ENCODE results near the gene GTF2H2. TPM values are rescaled to one million over a fixed set of nuclear protein-coding genes. Genes with fewer than 3 reads are reported as not detected.
"Not testable (repeated sequence)": the region's sequence is repeated elsewhere in the genome, so short reads cannot be mapped to it uniquely, and the experiment has no call there.

Gene GTF2H2
- total RNA-seq, 4 donors from 2014 or later = 26.9 to 76.6 (median 33.0) TPM

- H3K27me3 ChIP-seq; H3K4me1 ChIP-seq; H3K36me3 ChIP-seq; H3K27ac ChIP-seq; DNase-seq; intact Hi-C loops (cut with DNase I; ENCODE audit: low total_unique reads); H3K4me3 ChIP-seq; in situ Hi-C loops (cut with MboI; ENCODE audit: low pct_ligation_motif_present in 1 of 4, low pct_unique_long_range_greater_than_20kb in 1 of 4, low sequenced_read_pairs in 3 of 4); H3K9me3 ChIP-seq: not testable (repeated sequence)
- no CpG with 5 or more reads among the region's 2 CpGs for WGBS, 2 donors (ENCODE audit: low coverage in 1 of 2)
Measured at GRCh38 chr5:71082340-71082739, 14.9 kb upstream of the GTF2H2 start.

GRCh38 chr5:71061322-71061721, 6.2 kb downstream of the GTF2H2 start:
- H3K4me1 ChIP-seq; H3K4me3 ChIP-seq; in situ Hi-C loops (cut with MboI; ENCODE audit: low pct_ligation_motif_present in 1 of 4, low pct_unique_long_range_greater_than_20kb in 1 of 4, low sequenced_read_pairs in 3 of 4); H3K27ac ChIP-seq; H3K27me3 ChIP-seq; H3K9me3 ChIP-seq; intact Hi-C loops (cut with DNase I; ENCODE audit: low total_unique reads); H3K36me3 ChIP-seq; DNase-seq: not testable (repeated sequence)
- WGBS, 2 donors (ENCODE audit: low coverage in 1 of 2) = no CpG with 5 or more reads among the region's 1 CpG

GRCh38 chr5:71059426-71059825, 8.1 kb downstream of the GTF2H2 start:
- in situ Hi-C loops (cut with MboI; ENCODE audit: low pct_ligation_motif_present in 1 of 4, low pct_unique_long_range_greater_than_20kb in 1 of 4, low sequenced_read_pairs in 3 of 4); H3K27me3 ChIP-seq; intact Hi-C loops (cut with DNase I; ENCODE audit: low total_unique reads); H3K36me3 ChIP-seq; H3K4me1 ChIP-seq; H3K4me3 ChIP-seq; H3K9me3 ChIP-seq; DNase-seq; H3K27ac ChIP-seq: not testable (repeated sequence)
- no CpG with 5 or more reads among the region's 3 CpGs for WGBS, 2 donors (ENCODE audit: low coverage in 1 of 2)

- intact Hi-C loops (cut with DNase I; ENCODE audit: low total_unique reads); H3K27me3 ChIP-seq; H3K4me3 ChIP-seq; DNase-seq; H3K9me3 ChIP-seq; H3K27ac ChIP-seq; in situ Hi-C loops (cut with MboI; ENCODE audit: low pct_ligation_motif_present in 1 of 4, low pct_unique_long_range_greater_than_20kb in 1 of 4, low sequenced_read_pairs in 3 of 4); H3K4me1 ChIP-seq; H3K36me3 ChIP-seq: not testable (repeated sequence)
- WGBS, 2 donors (ENCODE audit: low coverage in 1 of 2) = no CpG with 5 or more reads among the region's 2 CpGs
Measured at GRCh38 chr5:71044808-71045207, 22.7 kb downstream of the GTF2H2 start.

- H3K27ac ChIP-seq; H3K4me3 ChIP-seq; in situ Hi-C loops (cut with MboI; ENCODE audit: low pct_ligation_motif_present in 1 of 4, low pct_unique_long_range_greater_than_20kb in 1 of 4, low sequenced_read_pairs in 3 of 4); H3K36me3 ChIP-seq; H3K4me1 ChIP-seq; H3K9me3 ChIP-seq; H3K27me3 ChIP-seq; intact Hi-C loops (cut with DNase I; ENCODE audit: low total_unique reads); DNase-seq: not testable (repeated sequence)
- no CpG with 5 or more reads among the region's 2 CpGs for WGBS, 2 donors (ENCODE audit: low coverage in 1 of 2)
Measured at GRCh38 chr5:71044128-71044527, 23.3 kb downstream of the GTF2H2 start.

GRCh38 chr5:71031046-71031776, 36.3 kb downstream of the GTF2H2 start:
- H3K4me3 ChIP-seq; intact Hi-C loops (cut with DNase I; ENCODE audit: low total_unique reads); H3K36me3 ChIP-seq; H3K9me3 ChIP-seq; H3K27me3 ChIP-seq; H3K4me1 ChIP-seq; H3K27ac ChIP-seq; in situ Hi-C loops (cut with MboI; ENCODE audit: low pct_ligation_motif_present in 1 of 4, low pct_unique_long_range_greater_than_20kb in 1 of 4, low sequenced_read_pairs in 3 of 4); DNase-seq: not testable (repeated sequence)
- WGBS, 2 donors (ENCODE audit: low coverage in 1 of 2) = no CpG with 5 or more reads among the region's 7 CpGs

- H3K27ac ChIP-seq; H3K4me1 ChIP-seq; H3K36me3 ChIP-seq; in situ Hi-C loops (cut with MboI; ENCODE audit: low pct_ligation_motif_present in 1 of 4, low pct_unique_long_range_greater_than_20kb in 1 of 4, low sequenced_read_pairs in 3 of 4); DNase-seq; H3K27me3 ChIP-seq; H3K4me3 ChIP-seq; H3K9me3 ChIP-seq; intact Hi-C loops (cut with DNase I; ENCODE audit: low total_unique reads): not testable (repeated sequence)
- no CpG with 5 or more reads among the region's 8 CpGs for WGBS, 2 donors (ENCODE audit: low coverage in 1 of 2)
Measured at GRCh38 chr5:71025289-71025953, 42.1 kb downstream of the GTF2H2 start, which contains the start of gene NAIP. Gene NAIP (minus strand): TSS chr5:71025339. CDS start chr5:71012915, 12,424 bp downstream.

- H3K27ac ChIP-seq; H3K36me3 ChIP-seq; intact Hi-C loops (cut with DNase I; ENCODE audit: low total_unique reads); H3K27me3 ChIP-seq; DNase-seq; H3K4me3 ChIP-seq; H3K4me1 ChIP-seq; H3K9me3 ChIP-seq; in situ Hi-C loops (cut with MboI; ENCODE audit: low pct_ligation_motif_present in 1 of 4, low pct_unique_long_range_greater_than_20kb in 1 of 4, low sequenced_read_pairs in 3 of 4): not testable (repeated sequence)
- no CpG with 5 or more reads among the region's 6 CpGs for WGBS, 2 donors (ENCODE audit: low coverage in 1 of 2)
Measured at GRCh38 chr5:71020643-71021042, 46.8 kb downstream of the GTF2H2 start.

- H3K27ac ChIP-seq; H3K36me3 ChIP-seq; H3K27me3 ChIP-seq; intact Hi-C loops (cut with DNase I; ENCODE audit: low total_unique reads); H3K4me1 ChIP-seq; H3K9me3 ChIP-seq; in situ Hi-C loops (cut with MboI; ENCODE audit: low pct_ligation_motif_present in 1 of 4, low pct_unique_long_range_greater_than_20kb in 1 of 4, low sequenced_read_pairs in 3 of 4); DNase-seq; H3K4me3 ChIP-seq: not testable (repeated sequence)
- no CpG with 5 or more reads among the region's 6 CpGs for WGBS, 2 donors (ENCODE audit: low coverage in 1 of 2)
Measured at GRCh38 chr5:71018376-71019005, 49.0 kb downstream of the GTF2H2 start.
